HuH-7 (cell line): ENCODE data around the gene TMSB4X.
"Not testable (repeated sequence)": the region's sequence is repeated elsewhere in the genome, so short reads cannot be mapped to it uniquely, and the experiment has no call there.

Experiments
- DNase-seq: peaks from one replicate; pipeline ENCODE4 v3.0.0; 2011; ENCODE audit warnings: low spot score

Gene TMSB4X

DNA sequence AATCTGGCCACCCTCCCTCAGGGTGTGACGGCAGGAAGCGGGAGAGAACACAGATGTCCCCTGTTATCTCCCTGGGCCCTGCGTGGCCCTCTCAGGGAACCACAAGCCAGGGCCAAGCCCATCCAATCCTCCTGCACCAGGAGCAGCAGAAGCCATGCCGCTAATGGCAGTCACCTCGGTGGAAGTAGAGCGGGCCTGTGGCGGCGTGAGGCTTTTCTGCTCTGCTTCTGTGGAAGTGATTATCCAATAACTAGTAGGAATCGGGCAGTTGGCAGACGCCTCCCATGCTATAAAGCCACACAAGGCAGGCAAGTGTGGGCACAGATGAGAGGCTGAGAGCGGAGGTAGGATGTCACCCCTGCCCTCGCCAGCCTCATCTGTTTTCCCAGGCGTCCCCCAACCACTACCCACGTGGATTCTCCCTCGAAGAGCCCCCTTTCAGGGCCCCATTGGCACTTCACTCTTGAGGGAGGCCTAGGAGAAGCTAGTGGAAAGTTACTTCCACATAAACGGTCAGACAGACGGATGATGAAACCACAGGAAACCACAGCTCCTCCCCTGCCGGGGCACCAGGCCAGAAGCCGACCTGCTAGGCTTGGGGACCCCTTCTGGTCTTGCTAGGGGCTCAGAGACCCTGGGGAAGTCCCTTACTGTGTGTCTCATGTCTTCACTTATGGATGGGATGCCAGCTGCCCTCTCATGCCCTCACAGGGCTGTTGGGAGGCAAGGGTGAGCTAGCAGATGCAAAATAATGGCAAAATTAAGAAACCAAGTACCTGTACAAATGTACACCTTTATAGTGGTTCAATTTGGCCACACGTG is 18.8 kb upstream of the TMSB4X start:
- peak; percentile 26 for DNase-seq

DNA sequence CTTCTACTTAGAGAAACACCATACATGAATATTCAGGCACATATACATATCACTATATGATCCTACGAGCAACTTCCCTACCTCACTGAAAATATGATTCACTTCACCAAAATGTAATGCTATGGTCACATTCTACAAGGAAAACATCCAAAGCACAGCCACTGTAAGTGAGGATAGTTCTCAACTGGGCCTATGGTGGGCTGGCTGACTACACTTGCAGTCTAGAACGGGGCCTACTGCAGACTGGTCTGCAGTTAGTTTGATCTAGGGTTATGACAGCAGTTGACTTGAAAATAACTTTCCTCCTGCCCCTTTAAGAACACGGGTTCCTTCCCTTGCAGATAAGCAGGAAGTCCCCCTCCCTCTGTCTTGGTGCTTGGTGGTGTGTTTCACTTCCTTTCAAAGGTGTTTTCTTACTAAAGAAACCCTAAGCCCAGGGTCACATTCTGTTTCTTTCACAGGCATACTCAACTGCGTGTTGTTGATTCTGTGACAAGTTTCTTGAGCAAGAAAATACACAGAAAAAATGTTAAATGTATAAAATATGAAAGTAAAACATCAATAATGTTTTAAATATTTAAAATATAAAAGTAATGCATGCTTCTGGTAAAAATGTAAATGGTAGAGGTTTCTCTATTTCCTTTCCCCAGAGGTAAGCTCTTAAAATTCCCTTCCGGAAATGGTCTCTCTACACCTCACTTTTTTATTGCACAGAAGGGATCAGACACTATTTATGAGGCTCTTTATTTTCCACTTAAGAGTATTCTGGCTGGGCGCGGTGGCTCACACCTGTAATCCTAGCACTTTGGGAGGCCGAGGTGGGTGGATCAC is 18.0 kb upstream of the TMSB4X start:
- DNase-seq, result no peak

DNA sequence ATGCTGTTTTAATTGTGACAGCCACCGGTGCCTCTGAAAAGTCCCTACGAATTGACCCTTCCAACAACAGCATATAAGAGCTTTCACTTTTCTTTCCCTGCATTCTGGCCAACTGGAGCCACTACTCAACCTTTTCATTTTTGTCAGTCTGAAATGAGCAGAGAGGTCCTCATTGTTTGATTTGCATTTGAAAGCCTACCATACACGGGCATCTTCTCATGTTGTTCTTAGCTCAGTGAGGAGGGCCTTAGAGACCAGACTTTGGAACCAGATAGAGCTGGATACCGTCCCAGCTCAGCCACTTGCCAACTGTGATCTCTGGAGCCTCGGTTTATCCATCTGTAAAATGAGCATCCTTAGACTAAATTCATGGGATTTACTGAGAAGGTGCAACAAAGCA is 16.9 kb upstream of the TMSB4X start:
- DNase-seq, result no peak

DNA sequence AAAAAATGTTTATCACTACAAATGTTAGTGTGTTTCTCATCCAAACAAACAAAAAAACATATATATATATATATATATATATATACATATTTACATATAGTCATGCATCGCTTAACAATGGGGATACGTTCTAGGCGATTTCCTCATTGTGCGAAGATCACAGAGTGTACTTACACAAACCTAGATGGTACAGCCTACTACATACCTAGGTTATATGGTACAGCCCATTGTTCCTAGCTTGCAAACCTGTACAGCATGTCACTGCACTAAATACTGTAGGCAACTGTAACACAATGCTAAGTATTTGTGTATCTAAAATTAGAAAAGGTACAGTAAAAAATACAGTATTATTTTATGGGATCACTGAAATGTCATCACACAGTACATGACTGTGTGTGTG is 16.4 kb upstream of the TMSB4X start:
- DNase-seq, result no peak

- DNase-seq, result no peak
Measured at GRCh38 chrX:12961196-12961718, 13.7 kb upstream of the TMSB4X start.

DNA sequence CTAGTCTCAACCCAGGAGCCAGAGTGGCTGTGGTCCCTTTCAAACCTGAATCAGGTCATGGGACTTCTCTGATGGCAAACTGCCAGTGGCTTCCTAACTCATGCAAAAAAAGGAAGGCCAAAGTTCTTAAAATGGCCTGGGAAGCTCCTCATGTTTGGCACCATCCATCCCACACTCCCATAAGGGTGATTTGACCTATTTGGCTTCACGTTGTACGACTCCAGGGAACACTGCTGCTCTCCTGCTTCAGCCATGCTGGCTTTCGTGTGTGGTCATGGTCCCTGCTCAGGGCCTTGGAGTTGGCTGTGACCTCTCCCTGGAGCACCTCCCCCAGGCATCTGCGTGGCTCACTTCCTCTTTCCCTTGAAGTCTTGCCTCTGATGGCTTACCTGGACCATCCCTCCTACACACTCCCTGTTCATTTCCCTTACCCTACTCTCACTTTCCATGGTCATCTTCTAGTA is 12.8 kb upstream of the TMSB4X start:
- DNase-seq, result no peak

GRCh38 chrX:12963210-12963850 is 11.6 kb upstream of the TMSB4X start:
- not testable (repeated sequence) for DNase-seq

DNA sequence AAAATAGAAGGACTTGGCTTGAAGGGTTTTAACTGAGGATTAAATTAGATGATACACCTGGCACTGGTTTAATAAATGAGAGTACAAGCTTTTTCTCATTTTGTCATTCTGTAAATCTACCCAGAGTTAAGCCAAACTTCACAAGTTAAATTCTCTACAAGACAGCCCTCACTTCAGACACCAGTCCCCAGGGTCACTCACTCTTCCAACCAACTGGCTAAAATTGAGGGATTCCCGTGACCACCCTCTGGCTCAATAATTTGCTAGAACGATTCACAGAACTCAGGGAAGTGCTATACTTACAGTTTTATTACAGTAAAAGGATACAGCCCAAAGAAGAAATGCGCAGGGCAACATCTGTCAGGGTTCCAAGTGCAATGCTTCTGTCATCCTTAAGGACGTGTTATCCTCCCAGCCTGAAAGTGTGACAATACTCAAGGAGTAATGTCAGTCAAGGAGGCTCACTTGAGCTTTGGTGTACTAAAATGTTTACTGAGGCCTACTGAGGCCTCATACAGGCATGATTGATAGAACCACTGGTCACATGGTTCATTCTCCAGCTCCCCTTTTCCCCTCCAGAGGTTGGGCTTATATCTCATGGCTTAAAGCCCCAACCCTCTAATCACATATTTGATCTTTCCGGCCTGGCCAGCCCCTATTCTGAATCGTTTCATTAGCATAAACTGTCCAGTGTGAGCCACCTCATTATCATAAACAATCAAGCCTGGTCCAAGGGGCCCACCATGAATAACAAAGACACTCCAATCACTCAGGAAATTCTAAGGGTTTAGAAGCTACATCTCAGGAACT is 9.6 kb upstream of the TMSB4X start:
- DNase-seq, result no peak

- no peak for DNase-seq
Measured at GRCh38 chrX:12966151-12966550, 8.8 kb upstream of the TMSB4X start.

DNA sequence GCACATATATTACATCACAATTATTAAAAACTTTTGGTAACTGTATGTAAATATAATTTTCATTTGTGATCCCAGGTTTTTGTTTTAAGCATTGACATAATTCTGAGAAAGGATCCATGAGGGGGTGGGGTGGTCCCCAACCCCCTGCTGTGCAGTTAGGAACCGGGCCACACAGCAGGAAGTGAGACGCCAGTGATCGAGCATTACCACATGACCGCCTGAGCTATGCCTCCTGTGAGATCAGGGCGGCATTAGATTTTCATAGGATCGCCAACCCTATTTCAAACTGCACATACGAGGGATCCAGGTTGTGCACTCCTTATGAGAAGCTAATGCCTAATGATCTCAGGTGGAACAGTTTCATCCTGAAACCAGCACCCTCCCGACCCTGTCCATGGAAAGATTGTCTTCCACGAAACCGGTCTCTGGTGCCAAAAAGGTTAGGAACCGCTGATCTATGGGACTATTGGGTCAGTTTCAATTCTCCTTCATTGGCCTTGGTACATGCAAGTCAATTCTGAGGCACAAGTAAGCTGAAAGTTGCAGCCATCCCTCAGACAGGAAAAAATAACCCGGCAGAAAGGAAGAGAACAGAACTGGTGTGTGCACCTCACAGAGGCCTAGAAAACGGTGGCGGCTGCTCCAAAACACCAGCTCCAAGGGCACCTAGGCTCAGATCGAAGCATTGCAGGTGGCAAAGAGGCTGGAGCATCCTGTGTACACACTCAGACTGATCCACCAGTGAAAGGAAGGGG is 7.0 kb upstream of the TMSB4X start:
- DNase-seq, result no peak

DNA sequence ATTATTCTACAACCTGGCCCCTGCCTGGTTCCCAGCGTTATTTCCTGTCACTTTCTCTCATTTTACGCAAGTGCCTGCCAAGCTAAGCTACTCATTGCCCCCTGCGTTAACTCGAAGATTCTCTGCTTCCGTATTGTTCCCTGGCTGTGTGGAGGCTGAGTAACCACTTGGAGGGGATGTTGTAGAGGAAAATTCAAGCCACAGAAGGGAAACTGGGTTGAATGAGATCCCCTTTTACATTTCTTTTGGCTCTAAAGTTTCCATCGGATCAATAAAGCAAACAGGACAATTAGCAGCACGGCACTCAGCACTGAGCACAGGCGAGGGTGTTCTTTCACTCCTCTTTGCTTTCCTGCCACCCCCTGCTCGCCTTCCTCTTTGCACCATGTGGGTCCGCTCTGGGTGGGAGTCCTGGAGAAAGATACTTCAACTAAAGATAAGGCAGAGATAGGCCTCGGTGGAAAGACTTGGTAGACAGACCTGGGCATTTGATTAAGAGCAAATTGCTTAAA is 4.2 kb upstream of the TMSB4X start:
- DNase-seq, result peak; percentile 77

DNA sequence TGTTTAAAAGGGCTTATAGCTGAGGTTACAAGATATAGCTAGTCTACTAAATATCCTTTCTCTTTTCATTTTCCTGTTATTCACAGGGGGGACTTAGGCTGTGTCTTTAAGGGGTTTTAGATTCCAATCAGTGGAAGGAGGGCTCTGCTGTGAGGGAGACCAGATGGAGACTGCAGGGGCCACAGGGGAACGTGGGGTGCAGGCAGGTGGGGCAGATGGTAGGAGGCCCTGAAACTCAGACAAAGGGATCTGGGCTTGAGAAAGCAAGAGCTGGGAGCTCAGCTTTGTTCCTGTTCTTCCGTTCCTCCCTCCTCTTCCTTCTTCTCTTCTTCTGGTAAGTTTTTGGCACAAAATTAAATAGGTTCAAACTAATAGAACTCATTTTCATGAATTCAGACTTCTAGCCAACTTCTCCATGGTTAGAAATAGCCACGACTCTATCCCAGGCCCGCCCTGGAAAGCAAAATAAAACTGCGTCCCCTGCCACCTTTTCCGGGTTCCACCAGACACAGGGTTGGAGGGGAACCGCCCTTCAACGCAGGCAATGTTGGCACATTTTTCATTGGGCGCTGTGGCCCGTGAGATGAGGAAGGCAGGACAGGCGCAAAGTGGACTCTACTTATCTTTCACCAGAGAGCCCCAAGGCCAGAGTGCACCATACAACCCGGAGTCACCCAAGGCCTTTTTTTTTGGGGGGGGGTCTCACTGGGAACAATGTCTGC is 3.5 kb upstream of the TMSB4X start:
- DNase-seq, result no peak

DNA sequence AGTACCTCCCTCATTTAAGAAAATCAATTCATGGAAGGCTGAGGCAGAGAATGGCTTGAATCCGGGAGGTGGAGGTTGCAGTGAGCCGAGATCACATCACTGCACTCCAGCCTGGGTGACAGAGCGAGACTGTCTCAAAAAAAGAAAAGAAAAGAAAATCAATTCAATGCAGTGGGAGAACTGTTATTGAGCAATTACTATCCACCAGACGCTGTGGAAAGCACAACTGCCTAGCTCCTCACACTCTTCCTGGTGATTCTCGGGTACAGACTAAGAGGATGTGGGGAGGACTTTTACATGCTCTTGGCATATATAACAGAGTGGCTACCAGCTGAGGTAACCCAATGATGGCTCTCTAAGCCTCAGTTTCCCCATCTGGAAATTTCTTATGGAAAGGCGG is 2.7 kb upstream of the TMSB4X start:
- DNase-seq, result no peak

GRCh38 chrX:12972878-12973560 is 1.9 kb upstream of the TMSB4X start:
- DNase-seq, result no peak

GRCh38 chrX:12973561-12974304 is 1.2 kb upstream of the TMSB4X start:
- DNase-seq, result no peak

DNA sequence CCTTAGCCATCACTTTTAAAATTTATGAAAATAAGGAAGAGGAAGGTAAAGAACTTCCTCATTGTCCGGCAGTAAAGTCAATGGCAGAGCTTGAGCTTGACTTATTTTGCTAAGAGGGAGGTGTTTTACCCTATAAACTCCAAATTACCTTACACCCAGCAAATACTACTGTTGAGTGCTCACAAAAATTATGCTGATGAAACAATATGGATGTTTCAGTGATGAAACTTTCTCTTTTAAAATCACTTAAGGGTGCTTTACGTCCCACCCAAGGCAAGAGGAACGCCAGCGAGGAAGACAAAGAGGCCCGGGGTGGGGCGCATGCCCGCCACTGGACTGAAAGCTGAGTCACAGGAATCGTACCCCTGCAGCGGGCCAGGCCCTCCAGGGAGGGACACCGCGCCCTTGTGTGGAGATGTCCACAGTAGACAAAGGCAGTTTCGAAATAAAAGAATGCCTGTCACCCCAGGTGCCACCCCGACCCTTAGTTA is 560 bp upstream of the TMSB4X start:
- no peak for DNase-seq

DNA sequence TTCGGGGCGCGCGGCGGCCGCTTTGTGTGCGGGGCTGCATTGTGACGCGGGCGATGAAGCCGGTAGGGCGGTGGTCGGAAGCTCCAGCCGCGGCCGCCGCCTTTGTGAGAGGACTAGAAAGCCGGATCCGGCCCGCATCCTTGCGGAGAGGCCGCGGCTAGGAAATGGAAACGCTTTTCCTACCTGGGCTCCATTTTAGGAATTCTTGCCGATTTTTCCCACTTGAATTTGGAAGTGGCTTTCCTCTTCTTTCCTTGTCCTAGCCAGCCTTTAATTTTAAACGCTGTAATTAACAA is 708 bp downstream of the TMSB4X start:
- no peak for DNase-seq

DNA sequence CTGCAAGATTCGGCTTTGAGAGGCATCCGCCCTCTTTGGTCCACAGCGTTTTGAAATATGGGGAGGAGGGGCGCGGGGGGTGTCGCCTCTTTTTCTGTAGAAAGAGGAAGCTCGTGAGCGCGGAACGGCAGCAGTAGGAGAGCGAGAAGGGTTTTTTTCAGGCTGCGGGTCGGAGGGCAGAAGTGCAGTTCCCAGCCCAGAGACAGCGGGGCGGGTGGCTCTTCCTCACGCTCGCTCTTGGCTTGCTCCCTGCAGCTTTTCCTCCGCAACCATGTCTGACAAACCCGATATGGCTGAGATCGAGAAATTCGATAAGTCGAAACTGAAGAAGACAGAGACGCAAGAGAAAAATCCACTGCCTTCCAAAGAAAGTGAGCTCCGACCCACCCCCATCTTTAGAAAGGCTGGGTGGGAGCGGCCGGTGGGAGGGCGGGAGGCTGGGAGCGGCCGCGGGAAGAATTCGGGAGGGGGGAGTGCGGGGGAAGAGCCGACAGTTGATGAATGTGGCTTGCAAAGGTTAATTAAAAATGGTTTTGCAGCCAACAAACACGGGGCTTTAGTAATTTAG is 1.2 kb downstream of the TMSB4X start:
- DNase-seq, result no peak
